ENCODE measurements around the gene BEX3.

The BEX3 gene

DNA sequence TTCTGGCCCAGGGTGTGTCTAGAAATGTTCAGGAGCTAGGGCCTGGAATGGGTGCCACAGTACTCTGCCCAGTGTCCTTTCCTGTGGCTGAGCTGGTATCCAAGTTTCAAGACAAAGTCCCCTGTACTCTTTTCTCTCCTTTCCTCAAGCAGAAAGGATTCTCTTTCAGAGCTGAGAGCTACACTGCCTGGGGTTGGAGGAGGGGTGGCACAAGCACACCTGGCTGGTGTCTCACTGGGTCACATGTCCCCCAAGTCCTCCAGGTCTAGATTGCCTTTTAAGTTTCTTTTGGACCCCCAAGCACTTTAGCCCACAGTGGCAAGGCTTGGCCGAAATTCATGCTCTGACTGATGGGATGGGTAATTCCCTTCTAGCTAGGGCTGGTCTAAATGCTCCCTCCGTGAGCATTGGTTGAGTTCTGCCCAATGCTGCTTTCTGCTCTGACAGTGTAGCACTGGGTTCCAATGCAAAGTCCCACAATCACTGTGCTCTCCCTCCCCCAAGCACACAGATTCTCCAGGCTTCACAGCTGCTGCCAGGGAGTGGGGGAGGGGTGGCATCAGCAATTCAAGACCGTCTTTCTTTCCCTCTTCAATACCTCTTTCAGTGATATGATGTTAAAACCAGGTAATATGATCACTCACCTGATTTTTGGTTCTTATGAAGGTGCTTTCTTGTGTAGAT, 47.8 kb downstream of the BEX3 start:
- DNase-seq (ENCODE audit: low read depth in 2 of 2) = no peak
